Naive thymus-derived CD4-positive, alpha-beta T cell (primary cell): ENCODE data around the gene CTNNAL1. TPM values are rescaled to one million over a fixed set of nuclear protein-coding genes. Genes with fewer than 3 reads are reported as not detected.

Experiments
- ATAC-seq: fragments of 150-1000 bp; cut with Tn5 transposase; 2 replicates; pipeline ENCODE4 v1.10.0; 2021; ENCODE audit warnings: mild to moderate bottlenecking, moderate library complexity
- CTCF ChIA-PET: fragments of 350-600 bp; sonication (Branson Sonifier 250); formaldehyde crosslinking; loops from one replicate; lab custom pipeline; 2021; ENCODE audit warnings: antibody characterized with exemption; lab: Charles Lee
- POLR2A ChIA-PET: fragments of 350-600 bp; sonication (Branson Sonifier 250); formaldehyde crosslinking; loops from one replicate; lab custom pipeline; 2021; ENCODE audit warnings: antibody characterized with exemption, inconsistent platforms; lab: Charles Lee
- DNase-seq, 9 donors: peaks; one replicate each; pipeline versions ENCODE4 v3.0.0 to v3.0.0-alpha.2; 2020 to 2022; ENCODE audit warnings: mixed read lengths in 1 of 9
- H3K27ac ChIP-seq: one replicate; pipeline ENCODE4 v1.7.0; 2013; ENCODE audit warnings: mild to moderate bottlenecking, low read depth, low read length, moderate library complexity
- H3K27me3 ChIP-seq, 2 donors: one replicate each; pipeline ENCODE4 v1.7.0; 2013; ENCODE audit warnings: low read length in 2 of 2, mild to moderate bottlenecking in 2 of 2, moderate library complexity in 2 of 2; ENCODE audit not compliant: control insufficient read depth in 2 of 2, insufficient read depth in 2 of 2
- H3K36me3 ChIP-seq, 3 experiments: 1 replicate in 2 of 3; 2 replicates in 1 of 3; pipeline ENCODE4 v1.7.0; 2013; ENCODE audit warnings: low read length in 3 of 3, mild to moderate bottlenecking in 3 of 3, moderate library complexity in 1 of 3; ENCODE audit not compliant: insufficient read depth in 3 of 3, control insufficient read depth in 2 of 3
- H3K4me1 ChIP-seq, 2 donors: one replicate each; pipeline ENCODE4 v1.7.0; 2013; ENCODE audit warnings: low read length in 2 of 2, mild to moderate bottlenecking in 2 of 2, moderate library complexity in 1 of 2; ENCODE audit not compliant: control insufficient read depth in 2 of 2, insufficient read depth in 2 of 2
- H3K4me3 ChIP-seq: 2 replicates; pipeline ENCODE4 v1.7.0; 2013; ENCODE audit warnings: mild to moderate bottlenecking, low read length
- H3K9me3 ChIP-seq, 3 experiments: 1 replicate in 2 of 3; 2 replicates in 1 of 3; pipeline ENCODE4 v1.7.0; 2013; ENCODE audit warnings: low read length in 3 of 3; ENCODE audit not compliant: control insufficient read depth in 2 of 3
- H3K27ac Mint-ChIP-seq, 9 donors: one replicate each; pipeline ENCODE4 v1.8.0; 2020 to 2022; ENCODE audit warnings: mixed read lengths in 9 of 9, mild to moderate bottlenecking in 8 of 9, moderate library complexity in 5 of 9, inconsistent platforms in 2 of 9
- H3K27me3 Mint-ChIP-seq, 5 donors: one replicate each; pipeline ENCODE4 v1.8.0; 2021 to 2022; ENCODE audit warnings: mixed read lengths in 5 of 5, mild to moderate bottlenecking in 1 of 5
- H3K36me3 Mint-ChIP-seq, 5 donors: one replicate each; pipeline ENCODE4 v1.8.0; 2020 to 2022; ENCODE audit warnings: mixed read lengths in 5 of 5, mild to moderate bottlenecking in 3 of 5, inconsistent platforms in 1 of 5
- H3K4me1 Mint-ChIP-seq, 7 donors: one replicate each; pipeline ENCODE4 v1.8.0; 2020 to 2022; ENCODE audit warnings: mixed read lengths in 7 of 7, mild to moderate bottlenecking in 3 of 7, inconsistent platforms in 1 of 7
- H3K4me3 Mint-ChIP-seq, 10 donors: one replicate each; pipeline ENCODE4 v1.8.0; 2020 to 2022; ENCODE audit warnings: mild to moderate bottlenecking in 10 of 10, mixed read lengths in 10 of 10, moderate library complexity in 6 of 10, inconsistent platforms in 2 of 10
- H3K9me3 Mint-ChIP-seq, 11 donors: one replicate each; pipeline ENCODE4 v1.8.0; 2020 to 2022; ENCODE audit warnings: mixed read lengths in 11 of 11, mild to moderate bottlenecking in 4 of 11, inconsistent platforms in 1 of 11, moderate library complexity in 1 of 11
- intact Hi-C, 2 donors: fragments of 100-400 bp; cut with micrococcal nuclease; formaldehyde crosslinking; loops; one replicate each; pipeline ENCODE4 v1.15.1; 2023
- polyA plus RNA-seq, 2 donors: library from polyadenylated mRNA; unstranded; fragments of 300-500 nt; fragmentation: Illumina TruSeq; gene quantifications; one replicate each; pipeline ENCODE4 v1.2.3, GENCODE V29; 2021
- total RNA-seq, 6 experiments: library from RNA in 5 of 6; stranded (reverse) in 5 of 6; gene quantifications; 1 replicate in 5 of 6; 2 replicates in 1 of 6; pipeline ENCODE4 v1.2.3 and lab custom pipeline; 2021 to 2026

Gene CTNNAL1
- total and polyA plus RNA-seq, 7 experiments from 2014 or later = 0.77 to 9.9 (median 1.1) TPM

GRCh38 chr9:108953983-108954574 is 59.2 kb downstream of the CTNNAL1 start:
- Histone ChIP-seq H3K4me3 (no peak overlapping the region), H3K27me3 (no peaks in the 10 kb centered on the region), H3K9me3 (no peaks in the 10 kb centered on the region), H3K27ac (no peak overlapping the region), H3K4me1 (no peaks in the 10 kb centered on the region), H3K36me3 (no peaks in the 10 kb centered on the region)
- Mint-ChIP-seq H3K4me3 (no peak overlapping the region), H3K27ac (no peak overlapping the region), H3K27me3 (peaks cover 0 to 3% (median 0%) of the 10 kb centered on the region in 5 donors), H3K36me3 (no peaks in the 10 kb centered on the region), H3K9me3 (no peaks in the 10 kb centered on the region), H3K4me1 (no peaks in the 10 kb centered on the region)
- DNase-seq (peak in 4 of 9 donors; percentile 7 to 35 (median 29)), ATAC-seq (peak; percentile 46)
- intact Hi-C loops = loop anchor here (1.0 to 5.0 kb wide), 5 partner anchors 52 to 1487 kb away; no protein-coding TSS in a partner anchor
- ChIA-PET CTCF (interaction anchor here (0.6 to 1.0 kb wide), 7 partner anchors 11 to 106 kb away, joined by 3 to 4 read pairs (median 3); no protein-coding TSS in a partner anchor), POLR2A (no interaction called here)

DNA sequence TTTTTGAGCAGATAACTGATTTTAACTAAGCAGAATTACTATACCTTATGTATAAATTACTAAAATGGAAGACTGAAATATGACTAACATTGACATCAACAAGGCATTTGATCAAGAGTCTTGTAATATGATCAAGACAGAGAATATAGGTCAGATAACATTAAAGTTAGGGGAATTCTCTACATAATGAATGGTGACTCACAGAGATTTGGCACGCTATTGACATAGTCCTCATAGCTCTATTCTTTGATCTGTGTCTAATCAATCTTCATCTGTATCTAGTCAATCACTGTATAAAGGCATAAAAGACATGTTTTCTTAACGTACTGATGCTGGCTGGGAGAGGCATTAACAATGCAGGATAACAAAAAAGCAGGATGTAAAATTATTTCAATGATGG is 61.7 kb downstream of the CTNNAL1 start:
- Histone ChIP-seq H3K36me3 (no peaks in the 10 kb centered on the region), H3K4me1 (no peaks in the 10 kb centered on the region), H3K27me3 (no peaks in the 10 kb centered on the region), H3K9me3 (no peaks in the 10 kb centered on the region), H3K27ac (no peak overlapping the region), H3K4me3 (no peak overlapping the region)
- no peaks in the 10 kb centered on the region for H3K9me3 Mint-ChIP-seq
- H3K4me1 Mint-ChIP-seq = no peaks in the 10 kb centered on the region
- CTCF ChIA-PET = interaction anchor here (0.7 kb wide), 2 partner anchors 21 to 554 kb away, joined by 3 to 4 read pairs; no protein-coding TSS in a partner anchor
- intact Hi-C loops = loop anchor here (5.0 kb wide), 4 partner anchors 49 to 1484 kb away; no protein-coding TSS in a partner anchor
- POLR2A ChIA-PET = no interaction called here
- H3K36me3 Mint-ChIP-seq = no peaks in the 10 kb centered on the region
- no peak overlapping the region for H3K4me3 Mint-ChIP-seq
- no peak for ATAC-seq
- DNase-seq = no peak
- H3K27me3 Mint-ChIP-seq = peaks cover 0 to 3% (median 0%) of the 10 kb centered on the region in 5 donors
- H3K27ac Mint-ChIP-seq = no peak overlapping the region

DNA sequence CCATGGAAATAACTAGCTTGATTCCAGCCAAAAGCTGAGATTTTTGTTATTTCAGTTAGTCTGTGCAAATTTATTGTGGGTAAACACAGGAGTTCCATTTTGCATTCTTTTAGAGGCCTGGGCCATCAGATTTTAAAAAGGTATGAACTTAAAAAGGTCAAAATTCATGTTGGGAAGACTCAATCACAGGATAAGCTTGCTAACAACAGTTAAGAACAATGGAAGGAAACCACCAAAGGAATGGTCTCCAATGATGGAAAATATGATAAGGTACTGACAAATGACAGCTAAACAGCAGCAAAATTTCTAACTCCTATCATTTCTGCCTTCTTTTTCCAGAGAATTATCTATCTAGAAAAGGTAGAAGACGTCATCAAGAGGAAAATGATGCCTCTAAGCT is 63.1 kb downstream of the CTNNAL1 start:
- ChIA-PET POLR2A (interaction anchor here (0.6 kb wide), 1 partner anchor 70 kb away, joined by 3 read pairs; no protein-coding TSS in a partner anchor), CTCF (interaction anchor here (0.6 kb wide), 1 partner anchor 22 kb away, joined by 3 read pairs; no protein-coding TSS in a partner anchor)
- Histone ChIP-seq H3K9me3 (no peaks in the 10 kb centered on the region), H3K36me3 (no peaks in the 10 kb centered on the region), H3K27me3 (no peaks in the 10 kb centered on the region), H3K4me3 (no peak overlapping the region), H3K4me1 (no peaks in the 10 kb centered on the region), H3K27ac (no peak overlapping the region)
- ATAC-seq (no peak), DNase-seq (no peak)
- no peak overlapping the region for H3K27ac Mint-ChIP-seq
- peaks cover 0 to 3% (median 0%) of the 10 kb centered on the region in 5 donors for H3K27me3 Mint-ChIP-seq
- no peak overlapping the region for H3K4me3 Mint-ChIP-seq
- peaks cover 0 to 5% (median 5%) of the 10 kb centered on the region in 5 donors for H3K36me3 Mint-ChIP-seq
- no peaks in the 10 kb centered on the region for H3K4me1 Mint-ChIP-seq
- intact Hi-C loops = loop anchor here (5.0 kb wide), 4 partner anchors 48 to 1483 kb away; no protein-coding TSS in a partner anchor
- H3K9me3 Mint-ChIP-seq = no peaks in the 10 kb centered on the region

DNA sequence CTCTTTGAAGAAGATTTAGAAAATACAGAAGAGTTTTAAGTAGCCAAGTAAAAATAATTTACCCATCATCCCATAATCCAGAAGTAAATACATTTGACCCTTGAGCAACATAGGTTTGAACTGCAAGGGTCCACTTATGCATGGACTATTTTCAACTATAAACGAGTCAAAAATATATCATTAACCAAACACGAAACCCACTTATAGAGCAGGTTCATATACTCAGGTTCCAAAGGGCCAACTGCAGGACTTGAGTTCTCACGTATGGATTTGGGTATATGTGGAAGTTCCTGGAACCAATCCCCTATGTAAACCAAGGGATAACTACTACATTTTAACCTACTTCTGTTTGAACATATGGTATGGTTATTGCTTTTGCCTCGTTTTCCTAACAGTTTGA is 73.3 kb downstream of the CTNNAL1 start:
- no peaks in the 10 kb centered on the region for H3K27me3 Mint-ChIP-seq
- no peak overlapping the region for H3K27ac Mint-ChIP-seq
- POLR2A ChIA-PET = interaction anchor here (1.5 kb wide), 1 partner anchor 18 kb away, joined by 3 read pairs; no protein-coding TSS in a partner anchor
- H3K27me3 ChIP-seq = no peaks in the 10 kb centered on the region
- H3K27ac ChIP-seq = no peak overlapping the region
- no peaks in the 10 kb centered on the region for H3K36me3 ChIP-seq
- DNase-seq = no peak
- no peak overlapping the region for H3K4me3 ChIP-seq
- peaks cover 4 to 15% (median 6%) of the 10 kb centered on the region in 7 donors for H3K4me1 Mint-ChIP-seq
- H3K4me1 ChIP-seq = peaks cover 4 to 5% of the 10 kb centered on the region in 2 donors
- ATAC-seq = no peak
- intact Hi-C loops = loop anchor here (10.0 kb wide), 2 partner anchors 255 to 475 kb away; no protein-coding TSS in a partner anchor
- H3K9me3 Mint-ChIP-seq = no peaks in the 10 kb centered on the region
- no peak overlapping the region for H3K4me3 Mint-ChIP-seq
- H3K9me3 ChIP-seq = no peaks in the 10 kb centered on the region
- peaks cover 0 to 14% (median 7%) of the 10 kb centered on the region in 5 donors for H3K36me3 Mint-ChIP-seq
- CTCF ChIA-PET = no interaction called here

DNA sequence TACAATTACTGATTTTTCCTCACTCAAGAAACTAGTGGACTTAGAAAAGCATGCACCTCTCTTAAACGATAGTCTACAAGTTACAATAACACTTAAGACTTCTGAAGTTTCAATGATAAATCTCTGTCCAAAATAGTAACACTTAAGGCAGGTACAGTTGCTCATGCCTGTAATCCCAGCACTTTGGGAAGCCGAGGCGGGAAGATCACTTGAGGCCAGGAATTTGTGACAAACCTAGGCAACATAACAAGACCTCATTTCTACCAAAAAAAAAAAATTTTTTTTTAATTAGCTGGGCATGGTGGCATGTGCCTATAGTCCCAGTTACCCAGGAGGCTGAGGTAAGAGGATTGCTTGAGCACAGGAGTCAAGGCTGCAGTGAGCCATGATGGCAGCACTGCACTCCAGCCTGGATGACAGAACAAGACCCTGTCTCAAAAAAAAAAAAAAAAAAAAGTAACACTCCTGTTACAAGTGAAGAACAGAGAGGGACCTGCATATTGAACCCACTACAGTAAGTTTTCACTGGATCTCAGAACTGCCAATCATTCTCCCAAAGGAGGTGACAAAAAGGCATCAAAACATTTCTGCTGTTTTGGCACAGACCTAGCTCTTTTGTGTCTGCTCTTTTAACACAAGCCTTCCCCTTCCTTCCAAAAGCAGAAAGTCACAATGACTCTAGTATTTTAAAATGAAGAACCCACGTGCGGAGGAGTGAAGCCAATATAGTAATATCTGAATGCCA is 75.6 kb downstream of the CTNNAL1 start:
- no peak for ATAC-seq
- H3K4me1 Mint-ChIP-seq = peaks cover 17 to 28% (median 23%) of the 10 kb centered on the region in 7 donors
- CTCF ChIA-PET = no interaction called here
- no peak overlapping the region for H3K27ac Mint-ChIP-seq
- H3K36me3 ChIP-seq = peaks cover 0 to 6% (median 0%) of the 10 kb centered on the region in 3 experiments
- H3K36me3 Mint-ChIP-seq = peaks cover 3 to 14% (median 8%) of the 10 kb centered on the region in 5 donors
- peaks cover 11 to 14% of the 10 kb centered on the region in 2 donors for H3K4me1 ChIP-seq
- H3K27ac ChIP-seq = no peak overlapping the region
- no peak for DNase-seq
- no peaks in the 10 kb centered on the region for H3K27me3 ChIP-seq
- POLR2A ChIA-PET = no interaction called here
- no peaks in the 10 kb centered on the region for H3K27me3 Mint-ChIP-seq
- H3K4me3 Mint-ChIP-seq = no peak overlapping the region
- no peaks in the 10 kb centered on the region for H3K9me3 ChIP-seq
- no peaks in the 10 kb centered on the region for H3K9me3 Mint-ChIP-seq
- intact Hi-C loops = loop anchor here (10.0 kb wide), 2 partner anchors 257 to 477 kb away; no protein-coding TSS in a partner anchor
- no peak overlapping the region for H3K4me3 ChIP-seq

- peaks cover 0 to 6% (median 0%) of the 10 kb centered on the region in 3 experiments for H3K36me3 ChIP-seq
- H3K4me3 ChIP-seq = peak within 1 kb of the TSS; percentile 90
- no peaks in the 10 kb centered on the region for H3K27me3 ChIP-seq
- intact Hi-C loops = loop anchor here (1.0 to 10.0 kb wide), 13 partner anchors 79 to 1652 kb away; partner anchors contain the start of genes CTNNAL1 (in 2 of the 2), EPB41L4B (in 2 of the 2), RAD23B (in 2 of the 2) and TXN (in 2 of the 2)
- Mint-ChIP-seq H3K9me3 (no peaks in the 10 kb centered on the region), H3K4me3 (peak within 1 kb of the TSS; percentile 88 to 100 (median 99)), H3K27me3 (no peaks in the 10 kb centered on the region), H3K36me3 (peaks cover 0 to 15% (median 7%) of the 10 kb centered on the region in 5 donors), H3K27ac (peak within 1 kb of the TSS; percentile 96 to 99 (median 98)), H3K4me1 (peaks cover 21 to 49% (median 37%) of the 10 kb centered on the region in 7 donors)
- H3K4me1 ChIP-seq = peaks cover 15 to 18% of the 10 kb centered on the region in 2 donors
- ATAC-seq = peak; percentile 87
- ChIA-PET POLR2A (interaction anchor here (0.6 to 1.2 kb wide), 3 partner anchors 10 to 186 kb away, joined by 3 to 4 read pairs (median 3); partner anchors contain the start of gene TMEM245), CTCF (no interaction called here)
- DNase-seq = peak in 6 of 9 donors; percentile 68 to 84 (median 82)
- peak within 1 kb of the TSS; percentile 92 for H3K27ac ChIP-seq
- H3K9me3 ChIP-seq = no peaks in the 10 kb centered on the region
These were observed 78.9 kb downstream of the CTNNAL1 start, which contains the start of gene ABITRAM for GRCh38 chr9:108934323-108934893. Gene ABITRAM, plus strand, starts transcription at chr9:108934400. Its CDS starts 87 bp downstream, at chr9:108934487.
